T1000 (cell line): Measurements from ENCODE around the gene FIZ1.
A peak's percentile ranks its signal among the peaks of the same experiment; 100 is the strongest.
"Not testable (repeated sequence)": the region's sequence is repeated elsewhere in the genome, so short reads cannot be mapped to it uniquely, and the experiment has no call there.

Experiments used
- DNase-seq: peaks from one replicate; lab custom pipeline; 2025; ENCODE audit warnings: mixed read lengths; lab: John Stamatoyannopoulos, UW

The FIZ1 gene

GRCh38 chr19:55594996-55595545 is 4.2 kb downstream of the FIZ1 start:
- no peak for DNase-seq

- DNase-seq = no peak
Measured at GRCh38 chr19:55593096-55593772, 6.1 kb downstream of the FIZ1 start.

- no peak for DNase-seq
Measured at GRCh38 chr19:55592391-55593090, 6.8 kb downstream of the FIZ1 start.

- DNase-seq = no peak
Measured at GRCh38 chr19:55591555-55591954, 7.8 kb downstream of the FIZ1 start.

GRCh38 chr19:55590617-55591016 is 8.7 kb downstream of the FIZ1 start:
- no peak for DNase-seq

GRCh38 chr19:55590109-55590508 is 9.2 kb downstream of the FIZ1 start:
- no peak for DNase-seq

- no peak for DNase-seq
Measured at GRCh38 chr19:55588738-55589137, 10.6 kb downstream of the FIZ1 start.

GRCh38 chr19:55586976-55587668 is 12.2 kb downstream of the FIZ1 start:
- DNase-seq = peak; percentile 88

GRCh38 chr19:55585658-55586339 is 13.5 kb downstream of the FIZ1 start:
- DNase-seq = peak; percentile 51

- no peak for DNase-seq
Measured at GRCh38 chr19:55584871-55585270, 14.4 kb downstream of the FIZ1 start.

GRCh38 chr19:55583897-55584296 is 15.4 kb downstream of the FIZ1 start:
- not testable (repeated sequence) for DNase-seq

- DNase-seq = not testable (repeated sequence)
Measured at GRCh38 chr19:55582284-55582683, 17.0 kb downstream of the FIZ1 start.

- no peak for DNase-seq
Measured at GRCh38 chr19:55581823-55582223, 17.5 kb downstream of the FIZ1 start.

- DNase-seq = no peak
Measured at GRCh38 chr19:55581145-55581822, 18.0 kb downstream of the FIZ1 start.

- DNase-seq = peak; percentile 67
Measured at GRCh38 chr19:55580628-55581144, 18.6 kb downstream of the FIZ1 start, which contains the start of gene ZNF579. ZNF579 (minus strand) TSS chr19:55580848; CDS start chr19:55579639, 1,209 bp downstream.

GRCh38 chr19:55579766-55580621 is 19.3 kb downstream of the FIZ1 start:
- no peak for DNase-seq

GRCh38 chr19:55578761-55579747 is 20.3 kb downstream of the FIZ1 start:
- DNase-seq = no peak

- no peak for DNase-seq
Measured at GRCh38 chr19:55578031-55578760, 21.1 kb downstream of the FIZ1 start.
